ENCODE results near the gene LRRC61. TPM values are rescaled to one million over a fixed set of nuclear protein-coding genes. Genes with fewer than 3 reads are reported as not detected.

Gene LRRC61
- total RNA-seq, 6 experiments from 2014 or later = not detected

DNA sequence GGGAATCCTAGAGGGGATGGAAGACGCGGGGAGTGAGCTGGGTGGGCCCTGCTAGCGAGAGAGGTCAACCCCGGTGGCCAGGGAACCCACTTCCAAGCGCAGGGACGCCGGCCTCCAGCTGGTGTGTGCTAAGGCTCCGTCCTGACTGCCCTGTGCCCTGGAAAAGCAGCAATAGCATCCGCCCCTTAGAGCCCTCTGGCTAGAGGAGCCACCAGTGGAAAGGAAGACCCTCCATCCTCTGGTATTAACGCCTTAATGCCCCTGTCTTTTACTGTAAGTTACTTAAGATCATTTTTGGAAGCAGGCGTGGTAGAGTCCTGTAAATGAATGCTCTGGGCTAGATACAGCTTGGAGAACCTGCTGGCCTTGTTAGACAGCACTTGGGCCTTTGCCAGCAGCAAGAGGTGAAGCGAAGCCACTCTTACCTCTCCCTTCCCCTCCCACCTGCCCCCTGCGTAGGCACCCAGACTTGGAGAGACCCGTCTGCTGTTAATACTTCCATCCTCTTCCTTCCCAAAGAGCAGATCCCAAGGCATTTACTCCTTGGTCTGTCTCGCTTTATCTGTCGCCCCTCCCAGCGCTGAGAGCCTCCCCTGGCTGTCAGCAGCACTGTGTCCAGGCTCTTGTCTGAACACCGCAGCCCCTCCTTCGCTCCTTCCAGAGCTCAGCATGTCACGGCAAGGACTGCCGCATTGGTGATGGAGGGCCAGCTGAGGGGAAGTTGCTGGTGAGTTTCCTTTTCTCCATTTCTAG lies 50.1 kb downstream of the LRRC61 start:
- Mint-ChIP-seq H3K9me3 (no peaks in the 10 kb centered on the region), H3K27me3 (ENCODE audit: insufficient read depth) (peaks cover 9% of the 10 kb centered on the region), H3K36me3 (ENCODE audit: low read depth) (peaks cover 5% of the 10 kb centered on the region), H3K4me3 (no peak overlapping the region), H3K27ac (no peak overlapping the region), H3K4me1 (ENCODE audit: low read depth) (peaks cover 33% of the 10 kb centered on the region)
- DNase-seq = no peak
- TF ChIP-seq, protein P1, sequence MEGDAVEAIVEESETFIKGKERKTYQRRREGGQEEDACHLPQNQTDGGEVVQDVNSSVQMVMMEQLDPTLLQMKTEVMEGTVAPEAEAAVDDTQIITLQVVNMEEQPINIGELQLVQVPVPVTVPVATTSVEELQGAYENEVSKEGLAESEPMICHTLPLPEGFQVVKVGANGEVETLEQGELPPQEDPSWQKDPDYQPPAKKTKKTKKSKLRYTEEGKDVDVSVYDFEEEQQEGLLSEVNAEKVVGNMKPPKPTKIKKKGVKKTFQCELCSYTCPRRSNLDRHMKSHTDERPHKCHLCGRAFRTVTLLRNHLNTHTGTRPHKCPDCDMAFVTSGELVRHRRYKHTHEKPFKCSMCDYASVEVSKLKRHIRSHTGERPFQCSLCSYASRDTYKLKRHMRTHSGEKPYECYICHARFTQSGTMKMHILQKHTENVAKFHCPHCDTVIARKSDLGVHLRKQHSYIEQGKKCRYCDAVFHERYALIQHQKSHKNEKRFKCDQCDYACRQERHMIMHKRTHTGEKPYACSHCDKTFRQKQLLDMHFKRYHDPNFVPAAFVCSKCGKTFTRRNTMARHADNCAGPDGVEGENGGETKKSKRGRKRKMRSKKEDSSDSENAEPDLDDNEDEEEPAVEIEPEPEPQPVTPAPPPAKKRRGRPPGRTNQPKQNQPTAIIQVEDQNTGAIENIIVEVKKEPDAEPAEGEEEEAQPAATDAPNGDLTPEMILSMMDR (IDR thresholded peaks at IDR 0.05) = no peak

DNA sequence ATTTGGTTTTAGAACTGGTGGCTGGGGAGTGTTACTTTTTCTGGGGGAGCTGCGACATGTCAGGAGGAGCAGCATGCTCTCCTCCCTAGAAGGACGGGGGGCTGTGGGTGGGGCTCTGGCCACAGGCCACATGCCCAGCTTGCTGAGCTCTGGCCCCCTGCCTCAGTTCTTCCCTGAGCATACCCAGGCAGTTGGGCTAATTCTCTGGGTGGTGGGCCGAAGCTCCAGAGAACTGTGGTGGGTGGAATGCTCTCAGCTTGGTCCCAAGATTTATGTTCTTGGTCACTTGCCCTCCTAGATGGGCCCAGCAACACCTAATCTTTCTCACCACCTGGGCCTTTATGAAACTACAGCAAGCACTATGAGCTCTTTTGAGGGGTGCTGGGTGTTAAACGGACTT lies 50.9 kb downstream of the LRRC61 start:
- H3K27ac Mint-ChIP-seq = no peak overlapping the region
- no peaks in the 10 kb centered on the region for H3K9me3 Mint-ChIP-seq
- no peak for DNase-seq
- no peak overlapping the region for H3K4me3 Mint-ChIP-seq
- H3K36me3 Mint-ChIP-seq (ENCODE audit: low read depth) = peaks cover 5% of the 10 kb centered on the region
- peaks cover 7% of the 10 kb centered on the region for H3K27me3 Mint-ChIP-seq (ENCODE audit: insufficient read depth)
- H3K4me1 Mint-ChIP-seq (ENCODE audit: low read depth) = peaks cover 36% of the 10 kb centered on the region
- TF ChIP-seq, protein P1 (IDR thresholded peaks at IDR 0.05) = no peak

DNA sequence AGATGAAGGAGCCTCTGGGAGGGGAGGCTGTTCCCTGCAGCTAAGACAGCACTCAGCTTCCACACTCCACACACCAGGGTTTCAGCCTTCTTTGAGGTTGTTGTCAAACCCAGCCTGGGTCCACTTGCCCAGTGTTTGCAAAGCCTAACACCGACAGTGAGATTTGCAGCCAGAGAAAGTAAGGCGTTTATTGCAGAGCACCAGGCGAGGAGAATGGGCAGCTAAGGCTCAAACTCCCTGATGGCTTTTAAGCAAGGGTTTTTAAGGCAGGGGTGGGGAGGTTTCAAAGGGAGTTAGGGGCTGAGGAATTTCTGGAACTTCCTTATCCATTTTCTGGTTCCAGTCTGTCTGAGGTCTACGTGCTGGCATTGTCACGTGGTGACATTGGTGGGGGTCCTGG lies 51.3 kb downstream of the LRRC61 start:
- H3K27ac Mint-ChIP-seq = no peak overlapping the region
- H3K4me1 Mint-ChIP-seq (ENCODE audit: low read depth) = peaks cover 36% of the 10 kb centered on the region

DNA sequence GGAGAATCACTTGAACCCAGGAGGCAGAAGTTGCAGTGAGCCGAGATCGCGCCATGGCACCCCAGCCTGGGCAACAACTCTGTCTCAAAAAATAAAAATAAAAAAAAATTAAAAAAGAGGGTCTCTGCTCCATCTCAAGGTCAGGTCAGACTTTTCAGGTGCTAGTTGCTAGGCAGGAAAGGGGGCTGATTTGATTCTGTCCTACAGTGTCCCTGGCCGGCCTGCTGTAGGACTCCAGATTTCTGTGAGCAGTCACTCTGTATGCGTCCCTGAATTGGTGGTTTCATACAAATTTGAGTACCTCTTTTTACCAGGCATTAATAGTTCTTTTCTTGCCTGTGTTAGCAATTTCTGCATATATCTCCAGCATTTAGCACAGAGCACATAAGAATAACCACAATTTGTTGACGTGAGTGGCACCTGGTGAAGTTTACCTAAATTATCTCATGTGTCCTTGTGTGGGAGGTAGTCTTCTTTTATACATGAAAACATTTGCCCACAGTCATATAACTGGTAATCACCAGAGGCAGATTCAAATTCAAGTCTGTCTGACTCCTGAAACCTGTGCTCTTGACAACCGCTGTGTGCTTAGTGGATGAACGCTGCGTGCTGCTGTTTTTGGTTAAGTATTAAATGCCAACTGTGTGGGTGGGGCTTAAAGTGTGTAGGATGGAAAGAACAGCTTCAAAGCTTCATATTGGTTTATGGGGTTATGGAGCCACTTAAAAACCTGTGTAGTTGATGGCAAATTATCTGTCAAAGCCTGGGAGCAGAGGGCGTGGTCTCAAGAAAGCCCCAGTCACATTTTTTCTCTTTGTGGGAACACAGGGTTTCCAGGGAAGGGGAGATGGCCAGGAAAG lies 52.7 kb downstream of the LRRC61 start:
- Mint-ChIP-seq H3K4me1 (ENCODE audit: low read depth) (peaks cover 33% of the 10 kb centered on the region), H3K27me3 (ENCODE audit: insufficient read depth) (peaks cover 6% of the 10 kb centered on the region), H3K4me3 (no peak overlapping the region), H3K27ac (peak overlapping the region; percentile 19; the same call in 1 of the 2 replicates), H3K9me3 (no peaks in the 10 kb centered on the region), H3K36me3 (ENCODE audit: low read depth) (peaks cover 1% of the 10 kb centered on the region)
- TF ChIP-seq, protein P1 (IDR thresholded peaks at IDR 0.05) = no peak
- DNase-seq = no peak

More for the DNA sequence above, 51.3 kb downstream of the LRRC61 start:
- H3K36me3 Mint-ChIP-seq (ENCODE audit: low read depth) = peaks cover 5% of the 10 kb centered on the region
- TF ChIP-seq, protein P1 (IDR thresholded peaks at IDR 0.05) = no peak
- no peak for DNase-seq
- H3K27me3 Mint-ChIP-seq (ENCODE audit: insufficient read depth) = peaks cover 6% of the 10 kb centered on the region
- H3K4me3 Mint-ChIP-seq = no peak overlapping the region
- H3K9me3 Mint-ChIP-seq = no peaks in the 10 kb centered on the region

DNA sequence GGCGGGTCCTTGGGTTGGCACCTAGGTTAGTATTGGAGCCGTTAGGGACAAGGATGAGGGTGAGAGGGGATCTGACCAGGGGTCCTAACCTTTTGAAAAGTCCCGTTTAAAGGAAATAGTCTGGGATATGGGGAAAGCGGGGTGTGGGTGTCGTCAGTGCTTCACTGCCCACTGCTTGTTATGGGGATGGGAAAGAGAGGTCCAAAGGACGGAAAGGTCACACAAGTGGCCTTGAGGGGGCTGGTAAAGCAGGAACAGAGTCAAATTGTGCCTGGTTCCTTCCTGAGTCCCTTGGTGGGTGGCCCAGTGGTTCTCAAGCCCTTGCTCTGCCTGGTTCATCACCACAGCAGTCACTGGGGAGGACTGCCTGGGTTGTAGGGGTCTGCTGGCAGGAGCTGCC lies 53.4 kb downstream of the LRRC61 start:
- Mint-ChIP-seq H3K4me1 (ENCODE audit: low read depth) (peaks cover 31% of the 10 kb centered on the region), H3K36me3 (ENCODE audit: low read depth) (no peaks in the 10 kb centered on the region; the same call in 1 of the 2 replicates), H3K27ac (no peak overlapping the region), H3K27me3 (ENCODE audit: insufficient read depth) (peaks cover 6% of the 10 kb centered on the region), H3K9me3 (no peaks in the 10 kb centered on the region), H3K4me3 (no peak overlapping the region)
- no peak for DNase-seq
- TF ChIP-seq, protein P1 (IDR thresholded peaks at IDR 0.05) = no peak
